Stimulated activated CD4-positive, alpha-beta T cell treated with anti-CD3 and anti-CD28 coated beads, Interleukin-1b, Interleukin-23, amount 100 ng/mL, for 4 hours (primary cell): ENCODE measurements around the gene CACNA1A.

Source experiments
- DNase-seq, 2 donors: peaks; one replicate each; pipeline ENCODE4 v3.0.0-alpha.2; 2020; ENCODE audit warnings: low read depth in 2 of 2

The CACNA1A gene

DNA sequence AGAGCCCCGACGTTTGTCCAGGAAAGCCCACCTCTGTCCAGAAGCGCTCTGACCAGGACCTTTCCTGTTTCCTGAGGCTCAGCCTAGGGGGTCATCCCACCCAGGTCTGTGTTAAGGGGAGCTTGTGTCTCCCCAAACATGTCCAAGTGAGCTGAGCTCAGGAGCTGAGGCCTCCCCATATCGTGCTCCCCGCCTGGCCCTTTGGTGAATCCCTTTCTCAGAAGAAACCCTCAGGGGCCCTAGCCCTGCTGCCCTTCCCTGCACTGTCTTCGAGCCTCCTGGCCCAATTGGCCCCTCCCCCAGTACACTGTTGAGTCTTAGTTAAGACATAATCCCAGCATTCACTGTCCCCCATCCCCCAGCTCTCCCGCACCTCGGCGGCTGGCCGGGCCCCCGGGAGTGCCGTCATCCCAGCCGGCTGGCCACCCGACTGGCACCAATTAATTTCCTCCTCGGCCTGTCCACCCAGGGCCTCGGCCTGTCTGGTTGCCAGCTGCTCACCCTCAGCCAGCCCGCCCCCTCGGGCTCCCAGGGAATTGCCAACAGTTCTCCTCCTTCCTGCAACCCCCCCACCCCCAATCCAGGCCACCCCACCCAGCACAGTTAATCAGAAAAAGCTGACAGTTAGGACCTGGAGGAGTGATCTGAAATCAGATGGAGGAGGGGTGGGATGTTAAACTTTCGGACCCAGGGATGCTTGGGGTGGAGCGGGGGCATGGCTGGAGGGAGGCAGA is 342.5 kb downstream of the CACNA1A start:
- DNase-seq, result no peak

DNA sequence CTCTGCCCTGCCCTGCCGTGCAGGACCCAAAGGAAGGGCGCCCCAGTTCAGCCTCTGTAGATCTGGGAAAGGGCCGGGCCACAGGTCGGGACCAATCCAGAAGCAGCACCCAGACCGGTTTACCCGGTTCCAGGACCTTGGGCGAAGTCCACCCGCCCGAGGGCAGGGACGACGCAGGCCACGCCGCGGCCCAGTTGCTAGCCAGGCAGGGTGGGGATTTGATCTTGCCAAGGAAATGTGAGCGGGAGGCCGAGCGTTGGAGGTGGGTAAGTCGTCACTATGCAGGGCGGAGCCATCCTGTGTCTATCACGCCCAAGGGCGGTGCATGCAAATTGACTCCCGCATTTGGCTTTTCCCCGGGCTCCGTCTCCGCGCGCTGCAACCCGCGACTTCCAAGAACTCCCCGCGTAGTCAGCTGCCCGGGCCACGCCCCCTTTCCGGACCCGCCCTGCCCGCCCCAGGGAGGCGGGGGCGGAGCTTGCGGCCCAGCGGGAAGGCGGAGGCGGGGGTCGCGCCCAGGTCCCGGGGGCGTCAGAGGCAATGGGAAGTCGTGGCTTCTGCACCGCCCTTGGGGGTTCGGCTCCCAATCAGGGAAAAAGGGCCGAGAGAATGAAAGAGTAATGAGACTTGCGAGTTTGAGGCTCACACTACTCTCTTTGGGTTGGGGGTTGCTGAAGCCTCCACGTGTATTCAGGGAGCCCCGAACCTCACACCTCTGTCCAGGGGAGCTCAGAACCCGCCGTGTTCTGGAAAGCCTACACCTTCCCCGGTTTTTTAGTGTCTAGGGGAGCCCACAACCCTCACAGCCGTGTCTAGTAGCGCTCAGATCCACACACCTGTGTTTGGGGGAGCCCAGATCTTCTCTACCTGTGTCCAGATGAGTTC is 343.3 kb downstream of the CACNA1A start:
- peak; percentile 78 to 84 for DNase-seq

- no peak for DNase-seq
Measured at GRCh38 chr19:13160557-13160956, 345.7 kb downstream of the CACNA1A start.

- no peak for DNase-seq
Measured at GRCh38 chr19:13159713-13160112, 346.6 kb downstream of the CACNA1A start.
